Activated T-cell treated with anti-CD3 and anti-CD28 coated beads for 1 hour (primary cell): Measurements from ENCODE around the gene INTS7.

Experiments
- DNase-seq: peaks from one replicate; pipeline ENCODE4 v3.0.0-alpha.2; 2020; ENCODE audit warnings: low read depth

The INTS7 gene

GRCh38 chr1:211909395-211909794 is 126.0 kb downstream of the INTS7 start:
- DNase-seq: no peak

GRCh38 chr1:211908951-211909350 is 126.4 kb downstream of the INTS7 start:
- no peak for DNase-seq

DNA sequence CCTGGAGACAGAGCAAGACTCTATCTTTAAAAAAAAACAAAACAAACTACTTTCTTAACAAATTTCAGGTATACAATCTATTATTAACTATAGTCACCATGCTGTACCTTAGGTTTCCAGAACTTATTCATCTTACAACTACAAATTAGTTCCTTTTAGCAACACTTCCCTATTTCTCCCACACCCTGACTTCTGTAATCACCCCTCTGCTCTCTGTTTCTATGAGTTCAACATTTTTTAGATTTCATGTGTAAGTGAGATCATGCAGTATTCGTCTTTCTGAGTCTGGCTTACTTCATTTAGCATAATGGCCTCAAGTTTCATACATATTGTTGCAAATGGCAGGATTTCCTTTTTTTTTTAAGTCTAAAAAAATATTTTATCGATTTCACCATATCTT is 126.9 kb downstream of the INTS7 start:
- DNase-seq: no peak

- DNase-seq: no peak
These were observed 131.7 kb downstream of the INTS7 start for GRCh38 chr1:211903490-211904245.

DNA sequence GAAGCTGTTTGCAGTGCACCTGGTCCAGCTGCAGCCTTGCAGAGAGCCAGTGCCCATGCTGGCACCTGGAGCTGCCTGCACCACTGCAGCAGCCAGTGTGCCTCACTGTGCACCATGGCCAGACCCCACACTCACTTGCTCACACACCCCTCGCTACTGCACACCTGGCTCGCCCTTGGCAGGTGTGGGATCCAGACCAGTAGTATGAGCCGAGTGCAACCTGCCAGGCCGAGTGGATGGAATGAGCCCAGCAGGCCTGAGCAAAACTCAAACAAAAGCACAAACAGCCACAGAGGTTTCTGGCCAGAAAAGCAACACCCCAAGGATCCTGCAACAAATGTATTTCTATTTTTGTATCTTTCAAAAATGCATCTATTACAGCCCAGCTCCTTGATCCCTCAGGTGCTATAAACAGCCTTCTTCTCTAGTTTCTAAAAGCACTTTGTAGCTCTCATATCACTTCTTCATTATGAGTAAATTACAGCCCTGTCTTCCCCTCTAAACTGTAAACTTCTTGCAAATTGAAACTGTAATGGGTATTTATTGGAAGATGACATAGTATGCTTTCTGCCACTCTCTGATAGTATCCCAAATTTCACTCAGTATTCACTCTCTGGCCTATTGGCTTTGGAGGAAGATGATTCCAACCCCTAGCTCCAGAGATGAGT is 132.6 kb downstream of the INTS7 start:
- DNase-seq: no peak

DNA sequence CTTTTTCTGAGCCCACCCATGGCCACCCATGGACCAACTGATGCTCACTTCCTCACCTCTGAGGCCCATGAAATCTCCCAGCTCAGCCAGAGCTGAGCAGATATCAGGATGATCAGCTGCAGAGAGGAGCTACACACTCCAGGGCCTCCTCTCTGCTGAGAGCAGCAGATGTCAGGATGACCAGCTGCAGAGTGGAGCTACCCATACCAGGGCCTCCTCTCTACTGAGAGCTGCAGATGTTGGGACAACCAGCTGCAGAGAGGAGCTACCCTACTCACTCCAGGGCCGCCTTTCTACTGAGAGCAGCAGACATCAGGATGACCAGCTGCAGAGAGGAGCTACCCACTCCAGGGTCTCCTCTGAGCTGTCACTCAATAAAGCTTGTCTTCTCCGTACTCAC is 133.4 kb downstream of the INTS7 start:
- DNase-seq: no peak

GRCh38 chr1:211900441-211900840 is 134.9 kb downstream of the INTS7 start:
- DNase-seq: no peak

DNA sequence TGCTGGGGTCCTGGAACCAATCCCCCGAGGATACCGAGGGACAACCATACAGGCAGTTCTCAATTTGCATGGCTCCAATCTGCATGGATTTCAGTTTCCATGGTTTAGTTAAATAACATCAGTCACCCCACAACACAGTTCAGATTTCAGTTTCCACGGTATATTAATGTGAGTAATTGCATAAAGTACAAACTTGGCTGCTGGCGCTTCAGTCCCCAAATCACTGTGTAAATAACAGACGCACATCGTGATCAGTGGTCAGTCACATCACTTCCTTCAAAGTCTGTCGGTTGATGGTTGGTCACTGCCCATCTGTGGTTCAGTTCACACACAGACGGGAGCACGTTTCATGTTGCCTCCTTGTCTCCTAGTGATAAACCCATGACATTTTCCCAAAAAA is 138.4 kb downstream of the INTS7 start:
- DNase-seq: no peak

- no peak for DNase-seq
These were observed 140.1 kb downstream of the INTS7 start for GRCh38 chr1:211895126-211895759.

DNA sequence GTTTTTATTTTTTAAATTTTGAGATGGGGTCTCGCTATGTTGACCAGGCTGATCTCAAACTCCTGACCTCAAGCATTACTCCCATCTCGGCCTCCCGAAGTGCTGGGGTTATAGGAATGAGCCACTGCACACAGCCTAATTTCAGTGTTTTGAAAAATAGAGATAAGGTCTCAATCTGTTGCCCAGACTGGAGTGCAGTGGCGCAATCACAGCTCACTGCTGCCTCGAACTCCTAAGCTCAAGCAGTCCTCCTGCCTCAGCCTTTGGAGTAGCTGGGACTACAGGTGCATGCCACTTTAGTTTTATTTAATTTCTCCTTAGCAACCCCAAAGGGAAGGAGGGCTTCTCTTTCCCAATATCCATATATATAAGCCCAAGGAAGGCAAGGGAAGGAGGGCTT is 141.0 kb downstream of the INTS7 start:
- DNase-seq: no peak

GRCh38 chr1:211893260-211893659 is 142.1 kb downstream of the INTS7 start:
- DNase-seq: no peak

DNA sequence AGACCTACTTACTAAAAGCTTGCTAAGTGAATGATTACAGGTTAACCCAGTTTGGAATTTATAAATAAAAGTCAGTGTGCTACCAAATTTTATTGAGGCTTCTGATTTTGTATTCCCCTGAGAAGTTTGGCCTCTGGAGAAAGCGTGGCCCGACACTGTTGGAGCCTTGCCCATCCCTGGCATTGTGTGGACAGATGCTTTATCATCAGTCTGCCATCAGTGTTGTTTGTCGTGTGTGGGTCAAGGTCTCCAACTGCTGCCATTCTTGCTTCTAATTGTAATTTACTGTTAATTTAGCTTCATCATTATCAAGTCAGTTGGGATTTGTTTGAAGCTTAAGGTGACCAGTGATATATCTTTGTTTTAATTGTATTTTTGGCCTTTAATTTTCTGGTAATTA is 142.8 kb downstream of the INTS7 start:
- DNase-seq: no peak

DNA sequence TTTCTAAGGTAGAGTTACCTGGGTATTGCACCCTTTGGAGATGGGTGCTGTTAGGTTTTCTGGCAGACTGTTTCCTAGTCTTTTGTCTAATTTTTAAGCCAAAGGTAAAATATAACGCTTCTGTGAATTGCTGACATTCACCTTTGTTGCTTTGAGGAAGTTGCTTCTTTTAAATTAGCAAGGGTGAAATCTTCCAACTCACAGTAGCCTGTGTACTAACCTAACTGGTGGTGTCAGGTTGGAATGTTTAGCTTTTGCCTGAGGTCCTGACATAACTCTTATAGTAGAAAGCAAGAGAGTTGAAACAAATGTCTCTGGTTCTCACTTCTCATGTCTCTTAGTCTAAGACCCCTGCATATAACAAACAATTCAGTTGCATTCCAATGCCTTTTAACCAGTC is 143.6 kb downstream of the INTS7 start:
- DNase-seq: no peak
